HG02759 (cell line): ENCODE results near the gene PXMP4.
"Not testable (repeated sequence)": the region's sequence is repeated elsewhere in the genome, so short reads cannot be mapped to it uniquely, and the experiment has no call there.

Experiments used
- ATAC-seq: cut with Tn5 transposase; IDR thresholded peaks from one replicate; pipeline ENCODE4 v1.9.1; 2021; ENCODE audit warnings: mild to moderate bottlenecking, moderate library complexity; ENCODE audit not compliant: unreplicated experiment

The PXMP4 gene, protein sequence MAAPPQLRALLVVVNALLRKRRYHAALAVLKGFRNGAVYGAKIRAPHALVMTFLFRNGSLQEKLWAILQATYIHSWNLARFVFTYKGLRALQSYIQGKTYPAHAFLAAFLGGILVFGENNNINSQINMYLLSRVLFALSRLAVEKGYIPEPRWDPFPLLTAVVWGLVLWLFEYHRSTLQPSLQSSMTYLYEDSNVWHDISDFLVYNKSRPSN

DNA sequence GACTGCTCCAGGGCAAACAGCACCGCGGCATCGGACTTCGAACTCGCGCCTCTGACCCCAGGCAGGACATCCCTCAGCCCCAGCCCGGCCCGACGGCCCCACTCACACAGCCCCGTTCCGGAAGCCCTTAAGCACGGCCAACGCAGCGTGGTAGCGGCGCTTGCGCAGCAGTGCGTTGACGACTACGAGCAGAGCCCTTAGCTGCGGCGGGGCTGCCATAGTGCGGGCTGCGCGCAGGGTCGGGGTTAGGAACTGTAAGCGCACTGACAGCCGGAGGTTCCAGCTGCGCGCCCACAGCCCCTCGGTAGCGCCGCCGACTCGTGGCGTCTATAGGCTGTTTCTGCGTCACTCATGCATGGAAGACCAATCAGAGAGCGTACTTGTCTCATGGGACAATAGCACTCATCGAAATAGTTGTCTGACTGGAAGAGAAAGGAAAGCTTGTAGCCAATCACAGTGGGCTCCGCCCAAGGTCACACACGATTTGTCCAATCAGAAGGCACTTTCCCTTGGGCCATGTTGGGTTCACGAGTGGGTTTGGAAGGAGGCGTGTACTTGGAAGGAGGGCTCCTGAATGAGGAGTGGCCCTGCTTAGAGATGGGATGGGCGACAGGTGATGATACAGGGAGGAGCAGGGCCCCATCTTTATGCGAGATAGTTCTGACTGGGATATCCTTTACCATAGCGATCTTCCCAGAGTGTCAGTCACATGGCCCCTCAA, at the start of gene PXMP4:
Gene PXMP4, minus strand, starts transcription at position 322 of the 721 bp plus-strand sequence. Its CDS starts 103 bp downstream, at position 219.
- ATAC-seq = peak; percentile 94

DNA sequence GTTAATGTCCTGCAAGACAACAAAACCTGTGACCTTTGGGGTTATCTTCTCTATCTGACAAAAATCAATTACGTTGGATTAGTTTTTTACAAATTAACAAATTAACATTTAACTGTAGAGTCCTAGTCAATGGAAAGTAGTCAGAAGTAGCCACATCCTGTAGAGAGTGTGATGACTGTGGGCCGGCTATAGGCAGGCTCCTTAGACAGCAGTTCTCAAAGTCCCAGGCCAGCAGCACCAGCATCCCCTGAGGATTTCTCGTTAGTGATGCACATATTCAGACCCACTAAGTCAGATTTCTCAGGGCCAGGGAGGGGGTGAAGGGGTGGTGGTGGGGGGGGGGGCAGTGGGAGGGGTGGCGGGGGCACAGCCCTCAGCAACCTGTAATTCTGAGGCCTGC, 48.9 kb upstream of the PXMP4 start:
- no peak for ATAC-seq

DNA sequence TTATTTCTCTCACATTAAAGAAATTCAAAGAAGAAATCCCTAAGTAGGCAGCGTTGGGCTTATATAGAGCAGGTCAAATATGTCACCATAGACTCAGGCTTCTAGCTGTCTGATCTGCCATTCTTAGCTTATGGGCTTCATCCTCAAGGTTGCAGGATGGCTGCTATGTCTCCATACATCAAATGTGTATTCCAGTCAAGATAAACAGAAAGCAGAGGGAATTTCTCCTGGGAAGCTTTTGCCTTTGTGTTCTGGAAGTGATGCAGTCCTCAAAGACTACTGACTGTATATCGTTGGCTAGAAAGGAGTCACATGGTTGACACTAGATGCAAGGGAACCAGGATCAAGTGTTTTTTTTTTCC, 47.6 kb upstream of the PXMP4 start:
- no peak for ATAC-seq

DNA sequence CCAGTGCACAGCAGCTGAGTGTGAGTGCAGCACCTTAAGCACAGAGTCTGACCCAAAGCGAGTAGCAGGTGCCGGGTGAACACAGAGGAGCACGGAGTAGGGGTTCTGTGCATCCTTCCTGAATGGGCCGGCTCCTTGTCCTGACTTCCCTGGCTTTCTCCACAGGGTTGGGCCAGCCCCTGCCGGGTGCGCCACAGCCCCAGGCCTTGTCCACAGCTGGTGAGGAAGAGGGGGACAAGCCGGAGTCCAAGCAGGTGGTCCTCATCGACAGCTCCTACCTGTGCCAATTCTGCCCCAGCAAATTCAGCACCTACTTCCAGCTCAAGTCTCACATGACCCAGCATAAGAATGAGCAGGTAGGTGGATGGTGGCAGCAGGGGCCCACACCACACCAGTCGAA, 46.6 kb upstream of the PXMP4 start:
- ATAC-seq = no peak

DNA sequence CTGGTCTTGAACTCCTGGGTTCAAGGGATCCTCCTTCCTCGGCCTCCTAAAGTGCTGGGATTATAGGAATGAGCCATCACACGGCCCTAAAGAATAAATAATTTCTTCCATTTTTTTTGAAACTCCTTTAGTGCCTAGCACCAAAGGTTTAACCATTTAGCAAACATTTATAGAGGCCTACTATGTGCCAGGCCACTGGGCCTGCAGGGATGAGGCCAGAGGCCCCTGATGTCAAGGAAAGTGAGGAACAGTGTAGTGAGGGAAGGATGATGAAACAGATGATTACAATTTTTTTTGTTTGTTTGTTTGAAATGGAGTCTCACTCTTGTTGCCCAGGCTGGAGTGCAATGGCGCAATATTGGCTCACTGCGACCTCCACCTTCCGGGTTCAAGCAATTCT, 45.5 kb upstream of the PXMP4 start:
- ATAC-seq = no peak

DNA sequence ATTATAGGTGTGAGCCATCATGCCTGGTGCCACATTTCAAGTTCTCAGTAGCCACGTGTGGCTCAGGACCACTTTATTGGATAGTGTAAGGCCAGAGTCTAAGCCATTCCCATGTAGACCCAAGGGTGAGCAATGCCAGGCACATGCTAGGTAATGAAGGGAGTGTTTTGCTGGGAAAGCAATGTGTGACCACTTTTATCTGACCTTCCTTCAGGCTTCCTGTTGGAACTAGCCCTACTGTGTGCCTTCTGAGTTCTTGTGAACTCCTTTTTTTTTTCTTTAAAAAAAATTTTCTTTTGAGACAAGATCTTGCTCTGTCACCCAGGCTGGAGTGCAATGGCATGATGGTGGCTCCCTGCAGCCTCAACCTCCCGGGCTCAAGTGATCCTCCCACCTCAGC, 45.0 kb upstream of the PXMP4 start:
- no peak for ATAC-seq

DNA sequence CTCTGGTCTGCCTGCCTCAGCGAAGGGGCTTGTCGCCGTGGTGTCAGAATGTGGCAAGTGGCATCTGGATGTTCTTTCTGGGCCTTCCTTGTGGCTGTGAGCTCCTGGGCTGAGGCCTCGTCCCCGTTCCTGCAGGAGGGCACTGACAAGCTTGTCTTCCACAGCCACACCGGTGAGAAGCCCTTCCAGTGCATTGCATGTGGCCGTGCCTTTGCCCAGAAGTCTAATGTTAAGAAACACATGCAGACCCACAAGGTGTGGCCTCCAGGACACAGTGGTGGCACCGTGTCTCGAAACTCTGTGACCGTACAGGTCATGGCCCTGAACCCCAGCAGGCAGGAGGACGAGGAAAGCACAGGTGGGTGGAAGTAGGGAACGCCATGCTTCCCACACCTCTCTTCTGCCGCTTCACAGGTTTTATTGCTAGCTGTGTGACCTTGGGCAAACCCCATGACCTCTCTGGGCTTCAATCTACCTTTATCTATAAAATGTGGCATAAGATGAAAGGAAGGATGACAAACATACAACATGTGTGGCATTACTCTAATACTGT, 41.7 kb upstream of the PXMP4 start:
- no peak for ATAC-seq

DNA sequence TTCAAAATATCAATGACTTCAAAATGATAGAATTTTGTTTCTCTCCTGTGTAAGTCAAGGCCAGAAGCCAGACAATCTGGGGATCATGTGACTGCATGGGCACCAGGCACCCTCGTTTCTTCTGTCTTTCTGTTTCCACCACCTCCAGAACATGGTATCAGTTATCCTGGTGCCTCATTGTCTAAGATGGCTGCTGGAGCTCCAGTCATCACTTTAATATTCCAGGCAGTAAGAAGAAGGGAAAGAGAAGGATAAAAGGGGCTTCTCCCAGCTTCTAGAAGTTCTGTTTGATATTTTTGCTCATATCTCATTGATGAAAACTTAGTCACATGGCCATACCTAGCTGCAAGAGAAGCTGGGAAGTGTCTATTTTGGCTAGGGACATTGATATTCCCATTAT, 37.3 kb upstream of the PXMP4 start:
- no peak for ATAC-seq

DNA sequence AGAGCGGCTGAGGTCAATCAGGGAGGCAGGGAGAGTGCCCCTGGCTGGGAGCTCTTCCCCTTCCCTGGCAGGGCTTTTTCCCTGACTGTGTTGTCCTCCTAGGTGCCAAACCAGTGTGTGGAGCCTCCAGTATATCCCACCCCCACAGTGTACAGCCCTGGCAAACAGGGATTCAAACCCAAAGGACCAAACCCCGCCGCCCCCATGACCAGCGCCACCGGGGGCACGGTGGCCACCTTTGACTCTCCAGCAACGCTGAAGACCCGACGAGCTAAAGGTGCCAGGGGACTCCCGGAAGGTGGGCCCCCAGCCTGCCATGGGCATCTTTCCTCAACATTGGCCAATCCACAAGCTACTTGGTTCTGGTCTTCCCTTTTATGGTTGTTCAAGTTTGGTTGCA, 36.9 kb upstream of the PXMP4 start:
- ATAC-seq = no peak

DNA sequence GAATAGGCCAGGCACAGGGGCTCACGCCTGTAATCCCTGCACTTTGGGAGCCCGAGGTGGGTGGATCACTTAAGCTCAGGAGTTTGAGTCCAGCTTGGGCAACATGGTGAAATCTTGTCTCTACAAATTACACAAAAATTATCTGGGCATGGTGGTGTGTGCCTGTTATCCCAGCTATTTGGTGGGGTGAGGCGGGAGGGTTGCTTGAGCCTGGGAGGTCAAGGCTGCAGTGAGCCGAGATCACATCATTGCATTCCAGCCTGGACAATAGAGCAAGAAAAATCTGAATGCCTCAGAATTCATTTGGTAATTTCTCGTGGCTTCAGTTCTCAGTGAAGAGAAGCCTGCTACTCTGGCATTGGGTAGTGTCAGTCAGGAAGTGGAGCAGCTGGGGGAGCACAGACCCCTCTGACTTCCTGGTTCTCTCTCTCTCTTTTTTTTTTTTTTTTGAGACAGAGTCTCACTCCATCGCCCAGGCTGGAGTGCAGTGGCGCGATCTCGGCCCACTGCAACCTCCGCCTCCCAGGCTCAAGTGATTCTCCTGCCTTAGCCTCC, 35.9 kb upstream of the PXMP4 start:
- not testable (repeated sequence) for ATAC-seq

DNA sequence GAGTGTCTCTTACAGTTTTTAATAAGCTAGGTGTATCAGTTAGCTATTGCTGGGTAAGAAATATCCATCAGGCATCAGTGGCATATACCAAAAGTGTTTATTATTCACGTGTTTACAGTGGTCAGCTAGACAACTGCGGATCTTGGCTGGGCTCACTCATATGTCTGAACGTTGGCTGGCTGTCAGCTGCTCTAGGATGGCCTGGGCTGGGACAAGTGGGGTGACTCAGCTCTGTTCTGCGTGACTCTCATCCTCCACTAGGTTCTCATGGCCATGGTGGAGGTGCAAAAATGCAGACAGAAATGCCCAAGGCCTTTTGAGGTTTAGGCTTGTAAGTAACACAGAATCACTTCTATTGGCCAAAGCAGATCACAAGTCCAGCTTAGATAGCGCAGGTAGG, 33.7 kb upstream of the PXMP4 start:
- no peak for ATAC-seq

DNA sequence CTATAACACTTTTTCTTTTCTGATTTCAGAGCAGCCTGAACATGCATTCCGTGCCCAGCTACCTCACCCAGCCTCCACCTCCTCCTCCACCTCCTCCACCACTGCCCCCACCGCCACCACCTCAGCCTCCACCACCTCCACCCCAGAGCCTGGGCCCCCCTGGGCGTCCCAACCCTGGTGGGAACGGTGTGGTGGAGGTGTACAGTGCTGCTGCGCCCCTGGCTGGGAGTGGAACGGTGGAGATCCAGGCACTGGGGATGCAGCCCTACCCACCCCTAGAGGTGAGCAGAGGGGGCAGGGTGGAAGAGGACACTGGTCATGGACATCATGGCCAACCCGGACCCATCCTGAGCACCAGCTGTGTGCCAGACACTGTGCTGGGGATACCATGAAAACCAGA, 33.0 kb upstream of the PXMP4 start:
- ATAC-seq = no peak

DNA sequence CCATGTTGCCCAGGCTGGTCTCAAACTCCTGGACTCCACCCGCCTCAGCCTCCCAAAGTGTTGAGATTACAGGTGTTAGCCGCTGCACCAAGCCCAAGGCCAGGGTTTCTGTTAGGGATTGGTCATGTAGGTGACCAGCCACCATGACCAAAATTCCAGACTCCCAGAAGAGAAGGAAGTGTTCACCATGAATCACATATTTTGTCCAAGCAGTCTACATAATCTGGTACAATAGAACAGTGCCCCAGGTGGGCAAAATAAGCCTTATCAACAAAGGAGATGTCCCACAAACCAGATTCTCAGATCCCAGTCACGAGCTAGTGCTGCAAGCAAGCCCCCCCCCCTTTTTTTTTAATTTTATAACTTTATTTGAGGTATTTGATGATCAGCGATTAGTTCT, 31.7 kb upstream of the PXMP4 start:
- no peak for ATAC-seq

DNA sequence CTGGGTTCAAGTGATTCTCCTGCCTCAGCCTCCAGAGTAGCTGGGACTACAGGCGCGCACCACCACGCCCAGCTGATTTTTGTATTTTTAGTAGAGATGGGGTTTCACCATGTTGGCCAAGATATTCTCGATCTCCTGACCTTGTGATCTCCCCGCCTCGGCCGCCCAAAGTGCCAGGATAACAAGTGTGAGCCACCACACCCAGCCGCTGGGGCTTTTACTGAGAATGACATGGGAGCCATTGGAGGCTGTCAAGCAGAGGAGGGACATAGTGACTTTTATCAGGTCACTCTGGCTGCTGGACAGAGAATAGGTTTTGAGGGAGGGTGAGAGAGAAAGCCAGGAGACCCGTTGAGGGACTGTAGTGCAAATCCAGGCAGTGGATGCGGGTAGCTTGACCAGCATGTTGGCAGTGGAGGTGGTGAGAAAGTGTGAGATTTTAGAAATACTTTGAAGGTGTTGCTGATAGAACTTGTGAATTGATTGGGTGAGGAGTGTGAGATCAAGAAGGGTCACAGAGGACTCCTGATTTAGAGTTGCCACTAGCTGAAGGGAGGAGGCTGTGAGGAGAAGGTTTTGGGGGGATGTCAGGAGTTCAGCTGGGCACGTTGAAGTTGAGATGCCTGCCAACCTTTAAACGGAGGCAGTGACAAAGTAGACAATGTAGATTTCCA, 26.4 kb upstream of the PXMP4 start:
- no peak for ATAC-seq

DNA sequence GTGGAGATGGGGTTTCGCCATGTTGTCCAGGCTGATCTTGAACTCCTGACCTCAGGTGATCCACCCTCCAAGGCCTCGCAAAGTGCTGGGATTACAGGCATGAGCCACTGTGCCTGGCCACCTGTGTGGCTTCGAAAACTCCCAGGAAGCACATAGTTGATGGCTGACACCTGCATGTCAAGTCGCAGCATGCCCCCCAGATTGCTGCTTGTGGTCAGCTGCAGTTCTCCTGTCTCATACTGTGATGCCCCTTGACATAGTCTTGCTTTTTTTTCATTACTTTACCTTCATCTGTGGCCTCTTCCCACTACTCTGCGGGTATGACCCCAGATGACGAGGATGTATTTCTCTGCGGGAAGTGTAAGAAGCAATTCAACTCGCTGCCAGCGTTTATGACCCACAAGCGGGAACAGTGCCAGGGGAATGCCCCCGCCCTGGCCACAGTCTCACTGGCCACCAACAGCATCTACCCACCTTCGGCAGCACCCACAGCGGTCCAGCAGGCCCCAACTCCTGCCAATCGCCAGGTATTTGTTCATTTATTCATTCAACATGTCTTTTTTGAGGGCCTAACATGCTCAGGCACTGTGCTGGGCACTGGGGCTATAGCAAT, 24.8 kb upstream of the PXMP4 start:
- ATAC-seq = no peak

DNA sequence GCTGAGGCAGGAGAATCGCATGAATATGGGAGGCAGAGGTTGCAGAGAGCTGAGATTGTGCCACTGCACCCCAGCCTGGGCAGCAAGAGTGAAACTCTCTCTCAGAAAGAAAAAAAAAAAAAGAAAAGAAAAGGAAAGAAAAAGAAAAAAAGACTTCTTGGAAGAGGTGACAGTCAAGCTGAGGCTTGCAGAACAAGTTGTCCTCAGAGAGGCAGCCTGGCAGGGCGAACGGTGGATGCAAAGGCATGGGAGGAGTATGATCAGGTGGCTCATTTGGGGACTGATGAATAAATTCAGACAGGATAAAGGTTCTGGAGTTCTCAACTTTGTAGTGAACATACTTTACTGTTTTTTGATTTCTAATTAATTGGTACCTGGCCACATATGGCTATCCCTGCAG, 24.1 kb upstream of the PXMP4 start:
- no peak for ATAC-seq

DNA sequence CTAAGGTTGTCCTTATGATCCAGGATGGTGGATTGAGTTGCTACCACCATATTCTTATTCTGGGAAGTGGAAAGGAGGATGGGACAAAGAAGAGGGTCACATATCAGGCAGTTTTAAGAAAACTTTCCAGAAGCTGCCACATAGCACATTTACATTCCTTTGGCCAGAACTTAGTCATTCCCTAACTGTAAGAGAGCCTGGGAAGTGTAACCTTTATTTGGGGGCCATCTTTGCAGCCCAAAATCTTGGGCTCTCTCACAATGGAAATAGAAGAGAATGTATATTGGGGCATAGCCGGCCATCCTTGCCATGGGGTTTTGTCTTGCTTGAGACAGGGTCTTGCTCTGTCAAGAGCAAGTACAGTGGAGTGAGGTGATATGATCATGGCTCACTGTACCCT, 20.1 kb upstream of the PXMP4 start:
- no peak for ATAC-seq

DNA sequence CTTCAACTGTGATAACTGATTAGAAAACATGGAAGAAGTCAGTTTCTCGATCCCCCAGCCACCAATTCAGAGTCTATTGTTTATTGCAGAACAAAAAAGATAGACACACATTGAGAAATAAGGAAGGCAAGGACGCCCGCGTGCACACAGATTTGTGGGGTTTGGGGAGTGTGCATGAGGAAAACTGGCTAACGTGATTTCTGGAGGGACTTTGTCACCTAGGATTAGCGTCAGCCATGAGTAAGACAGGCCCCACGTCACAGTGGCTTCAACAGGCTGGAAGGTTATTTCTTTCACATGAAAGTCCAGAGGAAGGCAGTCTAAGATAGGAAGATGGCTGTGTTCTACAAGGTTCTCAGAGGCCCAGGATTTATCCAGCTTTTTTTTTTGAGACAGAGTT, 19.4 kb upstream of the PXMP4 start:
- no peak for ATAC-seq

DNA sequence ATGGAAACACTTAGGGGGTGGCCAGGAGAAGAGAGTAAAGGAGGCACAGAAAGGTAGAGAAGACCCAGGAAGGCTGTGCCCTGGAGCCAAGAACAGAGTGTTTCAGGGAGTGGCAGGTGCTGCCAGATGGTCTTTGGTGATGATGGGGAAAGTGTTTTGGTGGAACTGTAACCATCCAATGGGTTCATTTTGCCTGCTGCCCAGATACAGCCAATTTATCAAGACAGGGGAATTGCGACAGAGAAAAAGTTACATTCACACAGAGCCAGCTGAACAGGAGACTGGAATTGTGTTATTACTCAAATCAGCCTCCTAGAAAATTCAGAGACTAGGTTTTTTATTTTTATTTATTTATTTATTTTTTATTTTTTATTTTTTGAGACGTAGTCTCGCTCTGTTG, 16.9 kb upstream of the PXMP4 start:
- no peak for ATAC-seq

DNA sequence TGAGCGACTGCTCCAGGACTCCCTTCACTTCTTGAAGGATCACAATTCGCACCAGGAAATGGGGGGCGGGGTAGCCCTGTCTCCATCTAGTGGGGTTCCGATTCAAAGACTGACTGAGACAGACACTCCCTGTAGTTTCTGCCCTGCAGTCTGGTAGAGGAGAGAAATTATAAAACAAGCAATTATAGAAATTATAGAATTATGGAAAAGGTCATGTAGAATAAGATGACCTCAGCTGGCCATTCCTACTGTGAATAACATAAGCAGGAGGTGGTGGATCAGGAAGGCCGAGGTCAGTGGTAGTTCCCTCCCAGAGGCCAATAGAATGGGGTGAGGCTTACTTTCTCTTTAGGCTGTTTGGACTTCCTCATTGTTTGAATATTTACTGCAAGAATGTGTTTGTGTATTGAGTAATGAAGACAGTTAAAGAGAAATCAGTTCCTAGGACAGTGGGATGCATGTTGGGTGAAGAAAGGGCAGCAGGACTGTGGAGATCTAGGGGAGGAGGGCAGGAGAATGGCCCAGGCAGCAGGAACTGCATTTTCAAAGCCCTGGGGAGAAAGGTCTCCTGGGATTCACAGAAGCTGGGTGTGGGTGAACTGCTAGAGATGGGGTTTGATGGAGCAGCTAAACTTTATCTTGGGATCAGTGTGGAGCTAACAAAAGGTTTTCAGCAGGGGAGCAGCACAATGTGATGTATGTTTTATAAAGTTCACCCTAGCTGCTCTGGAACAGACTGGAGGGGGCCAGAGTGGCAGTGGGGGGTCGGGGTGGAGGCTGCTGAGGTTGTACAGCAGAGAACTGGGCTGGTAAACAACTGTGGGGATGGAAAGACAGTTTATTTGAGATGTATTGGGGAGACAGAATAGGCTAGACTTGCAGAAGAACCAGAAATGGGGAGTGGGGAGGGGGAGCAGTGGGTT, 13.8 kb upstream of the PXMP4 start:
- no peak for ATAC-seq
